AG09309 (cell line): Measurements from ENCODE around the gene FEM1B.

Experiments
- DNase-seq: peaks from one replicate; pipeline ENCODE4 v3.0.0-alpha.2; 2010; ENCODE audit warnings: low read depth
- H3K4me3 ChIP-seq: 2 replicates; pipeline ENCODE4 v1.5.1; 2011; ENCODE audit warnings: mild to moderate bottlenecking, low read depth, low read length, moderate library complexity; ENCODE audit not compliant: control insufficient read depth
- TF ChIP-seq, protein P1 (sequence below): IDR thresholded peaks from 2 replicates; pipeline ENCODE4 v1.5.1; 2011; ENCODE audit warnings: mild to moderate bottlenecking, low read depth, low read length, inconsistent platforms; ENCODE audit not compliant: insufficient read depth, control insufficient read depth; ENCODE audit errors: missing control alignments

Gene FEM1B

DNA sequence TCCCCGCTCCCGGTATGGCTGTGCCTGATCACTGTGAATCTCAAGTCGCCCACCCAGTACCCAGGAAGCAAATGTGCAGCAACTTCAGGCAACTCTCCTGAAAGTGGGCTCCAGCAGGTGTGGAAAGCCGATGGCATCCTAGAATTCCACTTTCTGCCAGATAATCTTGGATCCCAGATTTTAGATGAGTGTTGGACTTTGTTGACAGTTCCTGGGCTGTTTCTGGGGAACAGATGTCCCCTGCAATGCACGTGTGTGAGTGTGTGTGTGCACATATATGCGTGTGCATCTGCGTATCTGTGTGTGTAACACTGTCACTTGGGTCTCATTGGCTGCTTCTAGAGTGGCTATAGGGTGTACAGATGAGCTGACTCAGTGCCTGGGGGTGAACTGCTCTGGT, 59.0 kb downstream of the FEM1B start:
- no peak overlapping the region for H3K4me3 ChIP-seq
- no peak for DNase-seq
- TF ChIP-seq, protein P1, sequence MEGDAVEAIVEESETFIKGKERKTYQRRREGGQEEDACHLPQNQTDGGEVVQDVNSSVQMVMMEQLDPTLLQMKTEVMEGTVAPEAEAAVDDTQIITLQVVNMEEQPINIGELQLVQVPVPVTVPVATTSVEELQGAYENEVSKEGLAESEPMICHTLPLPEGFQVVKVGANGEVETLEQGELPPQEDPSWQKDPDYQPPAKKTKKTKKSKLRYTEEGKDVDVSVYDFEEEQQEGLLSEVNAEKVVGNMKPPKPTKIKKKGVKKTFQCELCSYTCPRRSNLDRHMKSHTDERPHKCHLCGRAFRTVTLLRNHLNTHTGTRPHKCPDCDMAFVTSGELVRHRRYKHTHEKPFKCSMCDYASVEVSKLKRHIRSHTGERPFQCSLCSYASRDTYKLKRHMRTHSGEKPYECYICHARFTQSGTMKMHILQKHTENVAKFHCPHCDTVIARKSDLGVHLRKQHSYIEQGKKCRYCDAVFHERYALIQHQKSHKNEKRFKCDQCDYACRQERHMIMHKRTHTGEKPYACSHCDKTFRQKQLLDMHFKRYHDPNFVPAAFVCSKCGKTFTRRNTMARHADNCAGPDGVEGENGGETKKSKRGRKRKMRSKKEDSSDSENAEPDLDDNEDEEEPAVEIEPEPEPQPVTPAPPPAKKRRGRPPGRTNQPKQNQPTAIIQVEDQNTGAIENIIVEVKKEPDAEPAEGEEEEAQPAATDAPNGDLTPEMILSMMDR = no peak

DNA sequence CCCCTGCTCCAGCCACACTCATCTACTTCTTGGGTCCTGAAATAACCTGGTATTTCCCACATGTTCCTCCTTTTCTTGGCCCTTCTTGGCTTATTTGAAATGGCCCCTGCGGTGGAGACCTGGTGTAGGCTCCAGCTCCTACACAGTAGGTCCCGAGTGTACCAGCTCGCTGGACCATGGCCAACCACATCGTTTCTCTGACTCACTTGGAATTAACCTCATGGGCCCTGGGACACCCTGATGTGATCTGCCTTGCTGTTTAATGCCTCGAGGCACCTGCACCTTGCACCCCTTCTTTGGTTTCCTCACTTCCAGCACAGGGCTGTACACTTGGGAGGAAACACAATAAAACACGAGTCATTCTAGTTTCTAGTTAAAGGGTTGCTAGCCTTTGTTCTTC, 60.3 kb downstream of the FEM1B start:
- TF ChIP-seq, protein P1 = no peak
- DNase-seq = no peak
- no peak overlapping the region for H3K4me3 ChIP-seq

DNA sequence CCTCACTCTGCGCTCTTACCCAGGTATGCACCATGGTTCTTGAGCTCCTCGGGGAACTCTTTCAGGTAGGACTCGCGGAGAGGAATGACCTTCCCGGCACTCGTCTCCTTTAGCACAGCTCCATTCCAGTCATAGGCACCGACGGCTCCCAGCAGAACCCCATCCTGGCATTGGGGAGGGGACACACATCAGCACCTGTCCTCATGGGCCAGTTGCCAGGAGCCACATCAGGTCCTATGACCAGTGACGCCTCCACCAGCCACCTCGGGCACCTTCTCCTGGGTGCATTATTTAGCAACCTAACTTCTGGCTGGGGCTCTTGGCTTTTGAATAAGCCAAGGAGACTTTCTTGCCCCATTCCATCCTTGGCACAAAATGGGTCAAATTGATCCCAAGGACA, 61.9 kb downstream of the FEM1B start:
- DNase-seq = no peak
- H3K4me3 ChIP-seq = no peak overlapping the region
- TF ChIP-seq, protein P1 = no peak

- DNase-seq = no peak
- TF ChIP-seq, protein P1 = no peak
- no peak overlapping the region for H3K4me3 ChIP-seq
Measured at GRCh38 chr15:68340726-68341671, 63.5 kb downstream of the FEM1B start.

GRCh38 chr15:68341760-68342725, 64.5 kb downstream of the FEM1B start:
- TF ChIP-seq, protein P1 = no peak
- no peak overlapping the region for H3K4me3 ChIP-seq
- DNase-seq = no peak

- DNase-seq = no peak
Measured at GRCh38 chr15:68343579-68344225, 66.2 kb downstream of the FEM1B start.

More at GRCh38 chr15:68343579-68344225, 66.2 kb downstream of the FEM1B start:
- TF ChIP-seq, protein P1 = no peak
- no peak overlapping the region for H3K4me3 ChIP-seq
